Measurements from ENCODE around the gene JMJD8.

GRCh38 chr16:686459-687260 lies 2.5 kb upstream of the JMJD8 start:
- TF ChIP-seq CTCF (IDR thresholded peaks at IDR 0.05) (no peak), POLR2A (IDR thresholded peaks at IDR 0.05) (no peak)

Measured in thyroid gland (tissue), 4 donors.